ENCODE measurements around the gene GINS2.

Gene GINS2

GRCh38 chr16:85667841-85668413 lies 20.8 kb downstream of the GINS2 start:
- DNase-seq (ENCODE audit: low read depth), result no peak

DNA sequence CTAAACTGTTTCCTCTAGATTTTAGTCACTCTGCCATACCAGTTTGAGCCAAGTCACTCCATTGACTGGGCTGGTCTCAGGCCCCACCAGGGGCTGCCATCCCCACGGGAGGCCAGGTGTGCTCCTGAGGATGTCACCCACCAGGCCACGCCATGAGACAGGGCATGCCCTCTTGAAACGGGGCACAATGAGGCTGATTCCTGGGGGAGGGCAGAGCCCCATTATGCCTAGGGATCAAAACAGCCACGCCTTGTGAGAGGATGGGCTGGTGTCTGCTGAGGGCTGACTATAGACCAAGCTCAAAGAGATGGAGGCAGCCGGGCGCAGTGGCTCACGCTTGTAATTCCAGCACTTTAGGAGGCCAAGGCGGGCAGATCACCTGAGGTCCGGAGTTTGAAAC lies 21.5 kb downstream of the GINS2 start:
- no peak for DNase-seq (ENCODE audit: low read depth)

DNA sequence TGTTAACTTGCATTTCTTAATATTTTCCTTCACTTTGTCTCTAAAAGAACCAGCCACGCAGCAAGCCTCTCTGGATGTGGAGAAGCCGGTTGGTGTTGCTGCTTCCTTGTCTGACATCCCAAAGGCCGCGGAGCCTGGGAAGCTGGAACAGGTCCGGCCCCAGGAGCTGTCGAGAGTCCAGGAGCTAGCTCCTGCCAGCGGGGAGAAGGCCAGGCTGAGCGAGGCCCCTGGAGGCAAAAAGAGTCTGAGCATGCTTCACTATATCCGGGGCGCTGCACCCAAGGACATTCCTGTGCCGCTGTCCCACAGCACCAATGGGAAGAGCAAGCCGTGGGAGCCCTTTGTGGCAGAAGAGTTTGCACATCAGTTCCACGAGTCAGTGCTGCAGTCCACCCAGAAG lies 22.8 kb downstream of the GINS2 start:
- DNase-seq (ENCODE audit: low read depth), result no peak

DNA sequence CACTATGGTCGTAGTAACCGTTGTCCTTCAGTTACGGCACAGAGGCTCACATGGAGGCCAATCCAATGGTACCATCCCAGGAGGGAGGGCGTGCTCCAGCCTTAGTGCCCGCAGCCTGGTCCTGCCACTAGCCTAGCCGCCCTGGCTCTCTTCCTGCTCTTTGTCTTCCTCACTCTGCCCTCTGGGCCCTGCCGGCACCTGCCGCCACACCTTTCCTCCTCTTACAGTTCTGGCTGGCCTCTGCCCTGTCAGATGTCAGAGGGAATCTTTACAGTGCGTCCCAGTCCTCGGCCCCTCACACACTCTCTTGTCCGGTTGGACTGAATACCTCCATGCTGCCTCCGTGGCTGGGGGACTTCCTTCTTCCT lies 23.4 kb downstream of the GINS2 start:
- DNase-seq (ENCODE audit: low read depth), result no peak

DNA sequence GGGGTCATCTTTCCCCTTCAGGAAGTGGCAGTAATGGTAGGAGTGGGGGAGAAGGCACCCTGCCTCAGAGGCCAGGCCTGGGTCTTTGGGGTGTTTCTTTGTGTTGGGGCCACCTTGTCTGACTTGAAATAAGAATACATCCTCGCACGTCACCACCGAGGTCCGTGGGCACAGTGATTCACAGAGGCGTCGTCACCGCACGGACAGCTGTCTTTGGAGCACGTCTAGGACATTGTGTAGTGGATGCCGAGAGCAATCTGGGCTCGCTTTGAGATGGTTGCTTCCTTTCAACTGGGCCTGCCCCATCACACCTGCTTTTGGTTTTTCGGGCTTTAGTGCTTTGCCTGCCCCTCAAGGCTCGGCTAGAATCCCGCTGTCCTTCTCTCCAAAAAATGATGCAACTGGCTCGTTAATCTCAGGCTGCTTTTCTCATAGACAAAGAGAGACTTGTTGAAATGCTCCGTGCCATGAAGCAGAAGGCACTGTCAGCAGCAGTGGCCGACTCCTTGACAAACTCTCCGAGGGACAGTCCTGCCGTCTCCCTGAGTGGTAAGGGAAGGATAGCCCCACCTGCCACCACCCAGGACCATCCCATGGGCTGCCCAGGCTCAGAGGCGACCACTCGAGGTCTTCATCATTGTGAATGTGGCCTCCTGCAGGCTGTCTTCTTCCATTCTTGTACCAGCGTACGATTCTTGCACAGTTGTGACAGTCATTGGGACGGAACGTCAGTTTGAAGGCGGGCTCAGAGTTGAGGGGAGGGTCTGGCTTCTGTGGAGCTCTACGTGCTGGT lies 24.0 kb downstream of the GINS2 start:
- DNase-seq (ENCODE audit: low read depth), result no peak

DNA sequence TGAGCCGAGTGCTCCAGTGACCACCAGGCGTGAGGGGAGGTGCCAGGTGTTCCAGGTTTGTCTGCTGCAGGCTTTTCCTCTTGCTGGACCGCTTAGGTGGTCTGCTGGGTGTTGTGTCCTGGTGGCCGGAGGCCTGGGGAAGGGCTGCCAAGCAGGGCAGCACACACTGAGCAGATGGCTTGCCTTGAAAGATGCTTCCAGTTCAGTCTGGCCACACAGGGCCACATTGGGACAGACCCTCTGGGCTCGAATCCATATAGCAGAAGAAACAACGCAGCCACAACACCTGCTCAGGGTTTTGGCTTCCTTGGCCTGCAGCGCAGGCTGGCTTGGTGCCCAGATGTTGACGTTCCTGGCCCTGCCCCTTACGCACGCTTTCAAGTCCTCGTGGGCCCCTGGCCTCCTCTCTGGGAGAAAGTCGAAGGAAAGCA lies 24.8 kb downstream of the GINS2 start:
- no peak for DNase-seq (ENCODE audit: low read depth)

- no peak for DNase-seq (ENCODE audit: low read depth)
Observed at GRCh38 chr16:85662976-85663830, 25.6 kb downstream of the GINS2 start.

GRCh38 chr16:85662482-85662812 lies 26.3 kb downstream of the GINS2 start:
- DNase-seq (ENCODE audit: low read depth), result no peak

DNA sequence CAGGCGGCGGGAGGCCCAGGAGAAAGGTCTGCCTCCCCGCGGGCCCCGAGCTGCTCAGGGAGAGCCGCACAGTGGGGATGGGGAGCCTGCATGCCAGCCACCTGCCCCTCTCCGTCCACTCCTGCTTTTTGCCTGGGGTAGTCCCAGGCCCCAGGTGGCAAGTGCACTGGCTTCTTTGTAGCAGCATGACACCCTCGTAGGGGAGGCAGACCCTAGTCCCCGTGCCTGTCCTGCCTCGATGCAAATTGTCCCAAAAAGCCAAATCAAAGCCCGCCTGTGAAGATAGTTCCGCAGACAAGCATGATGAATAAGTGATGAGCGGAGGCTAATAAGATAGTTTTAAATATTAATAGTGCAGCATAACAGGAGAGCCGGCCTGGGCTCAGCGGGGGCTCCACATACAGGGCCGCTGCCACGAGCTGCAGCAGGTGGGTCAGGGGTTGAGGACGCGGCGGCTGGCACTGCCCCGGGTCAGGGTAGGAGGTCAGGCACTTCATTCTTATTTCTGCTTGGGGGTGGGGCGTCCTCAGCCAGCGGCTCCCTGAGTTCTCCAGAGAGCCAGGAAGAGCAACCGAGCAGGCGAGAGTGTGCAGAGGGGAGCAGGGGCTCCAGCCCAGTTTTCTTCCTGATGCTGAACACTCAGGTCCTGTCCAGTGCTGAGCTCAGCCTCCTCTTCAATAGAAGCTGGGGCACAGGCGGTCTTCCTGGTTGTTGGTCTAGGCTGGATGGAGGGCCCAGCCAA lies 26.8 kb downstream of the GINS2 start:
- no peak for DNase-seq (ENCODE audit: low read depth)

GRCh38 chr16:85660843-85661739 lies 27.7 kb downstream of the GINS2 start:
- no peak for DNase-seq (ENCODE audit: low read depth)

DNA sequence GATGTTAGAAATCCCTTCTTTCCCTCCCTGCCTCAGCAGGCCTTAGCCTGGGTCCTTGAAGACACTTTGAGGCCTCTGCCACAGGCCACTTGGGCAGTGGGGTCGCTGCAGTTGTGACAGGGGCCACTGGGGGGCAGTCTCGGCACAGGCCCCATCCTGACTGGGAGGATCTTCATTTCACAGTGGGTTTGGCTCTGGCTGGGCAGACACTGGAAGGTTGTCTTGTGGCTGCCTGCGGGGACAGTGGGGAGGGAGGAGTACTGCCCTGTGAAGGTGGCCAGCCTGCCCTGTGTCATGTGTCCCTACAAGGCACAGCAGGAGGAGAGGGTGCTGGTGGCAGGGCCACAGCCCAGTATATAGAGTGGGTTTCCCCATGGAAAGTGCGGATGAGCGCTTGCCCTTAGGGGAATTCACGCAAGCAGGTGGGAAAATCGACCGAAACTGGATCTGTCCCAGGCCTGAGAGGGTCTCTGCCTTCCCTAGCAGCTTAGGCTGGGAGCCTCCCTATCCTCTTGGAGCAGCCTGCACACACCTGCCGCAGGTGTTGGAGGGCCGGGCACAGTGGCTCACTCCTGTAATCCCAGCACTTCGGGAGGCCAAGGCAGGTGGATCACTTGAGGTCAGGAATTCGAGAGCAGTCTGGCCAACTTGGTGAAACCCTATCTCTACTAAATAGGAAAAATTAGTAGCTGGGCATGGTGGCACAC lies 28.8 kb downstream of the GINS2 start:
- peak; percentile 40 for DNase-seq (ENCODE audit: low read depth)

GRCh38 chr16:85659336-85659735 lies 29.4 kb downstream of the GINS2 start:
- no peak for DNase-seq (ENCODE audit: low read depth)

GRCh38 chr16:85658504-85659326 lies 30.0 kb downstream of the GINS2 start:
- DNase-seq (ENCODE audit: low read depth), result no peak

DNA sequence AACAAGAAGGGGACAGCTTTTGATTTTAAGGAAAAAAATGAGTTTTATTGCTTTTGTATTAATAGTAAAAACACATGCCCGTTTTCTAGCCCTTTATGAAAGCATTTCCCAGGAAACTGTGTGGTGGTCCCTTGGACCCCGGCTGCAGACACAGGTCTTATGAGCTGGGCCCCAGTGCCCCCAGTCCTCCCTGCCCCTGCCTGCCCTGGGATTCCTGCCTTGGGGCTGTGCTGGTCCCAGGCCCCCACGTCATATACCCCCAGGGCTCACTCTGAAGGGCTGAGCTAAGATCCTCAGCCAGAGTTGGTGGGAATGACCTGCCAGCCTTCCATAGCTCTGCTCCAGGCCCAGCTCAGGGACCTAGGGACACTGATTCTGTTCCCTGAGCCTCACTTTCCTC lies 30.8 kb downstream of the GINS2 start:
- no peak for DNase-seq (ENCODE audit: low read depth)

DNA sequence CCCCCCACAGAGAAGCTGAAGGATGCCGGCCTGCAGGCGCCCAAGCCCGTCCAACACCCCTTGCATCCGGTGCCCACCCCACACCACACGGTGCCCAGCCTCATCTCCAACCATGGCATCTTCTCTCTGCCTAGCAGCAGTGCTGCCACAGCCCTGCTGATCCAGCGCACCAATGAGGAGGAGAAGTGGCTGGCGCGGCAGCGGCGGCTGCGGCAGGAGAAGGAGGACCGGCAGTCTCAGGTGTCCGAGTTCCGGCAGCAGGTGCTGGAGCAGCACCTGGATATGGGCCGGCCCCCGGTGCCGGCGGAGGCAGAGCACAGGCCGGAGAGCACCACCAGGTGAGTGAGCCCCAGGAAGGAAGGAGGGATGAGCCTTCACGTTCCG lies 31.5 kb downstream of the GINS2 start:
- DNase-seq (ENCODE audit: low read depth), result no peak

- DNase-seq (ENCODE audit: low read depth), result no peak
Observed at GRCh38 chr16:85656351-85657266, 32.1 kb downstream of the GINS2 start.

GRCh38 chr16:85655216-85656129 lies 33.3 kb downstream of the GINS2 start:
- DNase-seq (ENCODE audit: low read depth), result no peak

Measured in CMK (cell line).